SIG-M5 (cell line): ENCODE measurements around the gene PTTG1IP.
"Not testable (repeated sequence)": the region's sequence is repeated elsewhere in the genome, so short reads cannot be mapped to it uniquely, and the experiment has no call there.

Source experiments
- DNase-seq: peaks from one replicate; lab custom pipeline; 2025; lab: John Stamatoyannopoulos, UW

Gene PTTG1IP, protein sequence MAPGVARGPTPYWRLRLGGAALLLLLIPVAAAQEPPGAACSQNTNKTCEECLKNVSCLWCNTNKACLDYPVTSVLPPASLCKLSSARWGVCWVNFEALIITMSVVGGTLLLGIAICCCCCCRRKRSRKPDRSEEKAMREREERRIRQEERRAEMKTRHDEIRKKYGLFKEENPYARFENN

DNA sequence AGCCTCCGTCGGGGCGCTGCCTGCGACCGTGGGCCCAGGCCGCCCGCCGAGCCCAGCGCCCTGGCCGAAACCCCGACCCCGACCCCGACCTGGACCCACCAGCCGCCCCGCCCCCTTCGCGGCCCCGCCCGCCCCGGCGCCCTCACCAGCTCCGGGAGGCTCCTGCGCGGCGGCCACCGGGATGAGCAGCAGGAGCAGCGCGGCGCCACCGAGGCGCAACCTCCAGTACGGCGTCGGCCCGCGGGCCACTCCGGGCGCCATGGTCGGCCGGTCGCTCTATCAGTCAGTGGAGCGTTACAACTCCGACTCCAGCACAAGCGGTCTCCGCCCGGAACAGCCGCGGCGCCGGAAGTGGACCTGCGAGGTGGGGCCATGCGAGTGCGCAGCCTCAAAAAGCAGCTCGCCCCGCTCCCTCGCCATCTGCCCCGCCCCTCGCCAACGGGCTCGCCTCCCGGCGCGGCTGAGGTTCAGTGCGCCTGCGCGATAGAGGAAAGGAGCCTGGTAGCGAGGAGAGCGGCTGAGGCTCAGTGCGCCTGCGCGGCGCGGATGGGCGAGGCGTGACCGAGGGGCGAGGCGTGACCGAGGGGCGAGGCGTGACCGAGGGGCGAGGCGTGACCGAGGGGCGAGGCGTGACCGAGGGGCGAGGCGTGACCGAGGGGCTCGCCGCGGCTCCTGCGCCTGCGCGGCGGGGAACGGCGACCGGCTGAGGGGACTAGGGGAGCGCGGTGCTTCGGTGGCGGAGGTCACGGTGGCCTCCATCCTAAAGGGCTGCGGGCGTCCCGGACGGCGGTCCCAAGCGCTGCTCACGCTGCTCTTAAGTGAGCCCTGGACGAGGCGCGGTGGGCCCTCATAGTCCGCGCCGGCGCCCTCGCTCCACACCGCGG is at the start of gene PTTG1IP:
TSS of gene PTTG1IP (minus strand) at position 335 of the 884 bp plus-strand sequence. CDS start at position 261, 74 bp downstream.
- peak; percentile 70 for DNase-seq

DNA sequence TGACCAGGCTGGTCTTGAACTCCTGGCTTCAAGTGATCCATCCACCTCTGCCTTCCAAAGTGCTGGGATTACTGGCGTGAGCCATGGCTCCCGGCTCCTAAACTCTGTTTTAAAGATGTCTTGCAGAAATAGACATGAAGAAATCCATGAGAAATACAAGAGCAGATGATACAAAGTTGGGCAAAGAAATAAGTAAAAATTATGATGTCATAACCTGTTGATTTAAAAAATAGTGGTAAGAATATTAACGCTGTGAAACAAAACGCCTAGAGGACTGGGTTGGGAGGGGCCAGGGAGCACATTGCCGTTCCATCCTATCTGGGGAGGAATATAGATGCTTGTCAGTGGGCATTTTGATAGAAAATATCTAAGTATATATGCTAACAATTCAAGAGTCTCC is 48.4 kb upstream of the PTTG1IP start:
- DNase-seq, result no peak

DNA sequence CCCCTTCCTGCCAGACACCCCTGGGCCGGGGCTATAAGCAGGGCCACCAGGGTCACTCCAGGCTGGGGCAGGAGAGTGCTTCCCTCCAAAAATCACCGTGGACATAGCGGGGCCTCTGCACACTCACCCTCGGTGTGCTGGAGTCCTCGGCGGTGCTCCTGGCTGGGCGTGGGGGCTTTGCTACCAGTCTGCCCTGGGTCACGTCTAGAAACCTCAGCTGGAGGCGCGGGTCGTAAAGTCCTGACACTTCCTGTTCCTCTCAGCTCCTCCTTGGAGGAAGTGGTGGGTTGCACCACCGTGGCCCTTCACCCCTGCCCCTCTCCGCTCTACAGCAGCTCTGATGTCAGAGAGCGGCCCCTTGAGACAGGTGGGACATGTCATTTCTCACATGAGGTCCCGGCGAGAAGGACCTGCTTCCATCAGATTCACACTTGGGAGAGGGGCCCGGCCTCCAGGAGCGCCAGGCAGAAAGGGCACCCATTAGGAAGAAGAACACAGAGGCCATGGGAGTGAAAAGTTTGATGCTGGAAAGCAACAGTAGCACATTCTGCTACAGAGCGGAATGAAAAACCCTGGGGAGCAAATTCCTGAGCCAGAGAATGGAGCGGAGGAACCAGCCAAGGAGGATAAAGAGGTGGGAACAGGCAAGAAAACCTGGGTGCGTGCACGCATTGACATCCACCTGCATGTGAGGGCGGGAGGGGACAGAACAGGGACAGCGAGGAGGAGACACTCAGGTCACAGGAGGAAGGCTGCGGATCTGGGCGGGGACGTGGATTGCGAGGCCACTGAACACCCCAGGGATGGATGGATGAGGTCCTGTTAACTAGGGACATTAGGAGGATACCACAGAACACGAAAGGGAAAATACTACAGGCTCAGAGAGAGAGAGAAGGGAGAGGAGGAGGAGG is 47.5 kb upstream of the PTTG1IP start, which contains the start of gene ITGB2:
TSS of gene ITGB2 (minus strand) at position 206 of the 911 bp plus-strand sequence. CDS start 10,117 bp downstream, outside the sequence.
- peak; percentile 90 for DNase-seq

DNA sequence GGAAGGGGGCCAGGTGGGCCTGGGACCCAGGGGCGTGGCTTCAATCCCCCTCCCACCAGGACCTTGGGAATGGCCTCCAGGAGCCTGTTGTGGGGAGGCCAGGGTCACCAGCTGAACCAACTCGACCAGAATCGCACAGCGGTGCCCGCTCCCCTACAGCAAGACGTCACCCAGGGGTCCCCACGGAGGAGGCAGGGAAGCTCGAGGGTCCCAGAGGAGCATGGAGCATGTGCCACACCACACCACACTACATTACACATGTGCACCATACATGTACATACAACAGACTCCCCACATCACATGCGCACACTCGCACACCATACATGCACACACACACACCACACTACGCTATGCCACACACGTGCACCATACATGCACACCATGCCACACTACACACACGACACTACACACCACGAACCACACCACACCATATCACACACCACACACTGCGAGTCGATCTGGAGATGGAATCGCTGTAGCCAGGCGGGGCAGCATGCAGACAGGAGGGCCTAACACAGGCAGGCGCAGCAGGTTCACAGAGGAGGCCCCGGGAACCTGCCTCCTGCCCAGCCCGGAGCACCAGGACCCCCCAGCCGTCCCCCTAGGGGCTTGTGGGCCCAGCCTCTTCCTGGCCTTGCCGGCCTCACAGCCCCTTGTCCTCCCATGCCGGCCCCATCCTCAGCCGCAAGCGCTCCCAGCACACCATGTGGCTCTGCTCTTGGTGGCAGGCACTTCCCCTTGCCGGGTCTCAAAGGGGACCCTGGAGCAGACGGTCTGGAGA is 46.6 kb upstream of the PTTG1IP start:
- DNase-seq, result no peak

DNA sequence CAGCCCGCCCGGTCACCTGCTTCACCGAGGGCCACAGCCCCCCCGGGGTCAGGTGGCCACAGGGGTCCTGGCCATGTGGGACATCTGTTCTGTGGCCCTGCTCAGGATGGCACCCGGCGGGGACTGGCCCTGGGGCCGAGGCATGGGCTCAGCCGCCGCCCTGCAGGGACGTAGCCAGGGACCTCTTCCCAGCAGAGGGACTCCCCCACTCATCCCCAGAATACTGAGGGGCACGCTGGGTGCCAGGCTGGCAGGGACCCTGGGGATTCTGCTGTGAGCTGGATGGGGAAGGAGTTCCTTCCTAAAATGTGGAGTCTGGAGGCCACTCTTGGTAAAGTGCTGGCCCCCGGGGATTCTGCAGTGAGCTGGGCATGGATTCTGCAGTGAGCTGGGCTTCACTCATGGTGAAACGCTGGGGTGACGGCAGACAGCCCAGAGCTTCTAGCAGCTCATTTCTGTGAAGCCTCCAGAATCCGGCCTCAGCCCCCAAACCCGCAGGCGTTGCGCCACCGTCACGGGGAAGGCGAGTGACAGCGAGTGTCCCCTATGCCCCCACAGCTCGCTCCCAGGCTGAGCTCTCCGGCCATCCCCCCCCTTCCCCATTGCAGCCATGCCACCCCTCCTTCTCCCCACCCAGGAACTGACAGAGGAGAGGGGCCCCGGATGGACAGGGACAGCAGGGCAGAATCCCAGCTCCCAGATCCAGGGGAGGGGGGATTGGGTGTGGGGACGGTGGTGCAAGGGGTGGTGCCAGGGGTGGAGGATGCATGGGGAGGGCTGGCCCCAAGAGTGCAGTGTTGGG is 45.8 kb upstream of the PTTG1IP start:
- no peak for DNase-seq

DNA sequence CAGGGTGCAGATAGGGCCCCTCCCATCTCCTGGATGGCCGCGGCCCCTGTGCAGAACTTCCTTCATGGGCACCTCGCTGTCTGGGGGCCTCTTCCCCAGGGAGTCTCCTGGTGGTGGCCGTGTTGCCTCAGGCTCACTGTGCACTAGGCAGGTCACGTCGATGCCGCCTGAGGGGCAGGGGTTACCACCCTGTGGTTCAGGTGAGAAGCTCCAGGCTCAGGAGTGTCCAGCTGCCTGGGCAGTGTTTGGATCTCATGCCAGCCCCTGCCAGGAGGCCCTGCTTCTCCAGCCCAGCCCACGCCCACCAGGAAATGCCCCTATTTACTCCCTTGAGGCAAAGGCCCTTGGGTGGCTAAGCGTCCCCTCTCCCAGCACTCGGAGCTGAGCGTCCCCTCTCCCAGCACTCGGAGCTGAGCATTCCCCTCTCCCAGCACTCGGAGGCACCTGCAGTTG is 45.1 kb upstream of the PTTG1IP start:
- DNase-seq, result no peak

DNA sequence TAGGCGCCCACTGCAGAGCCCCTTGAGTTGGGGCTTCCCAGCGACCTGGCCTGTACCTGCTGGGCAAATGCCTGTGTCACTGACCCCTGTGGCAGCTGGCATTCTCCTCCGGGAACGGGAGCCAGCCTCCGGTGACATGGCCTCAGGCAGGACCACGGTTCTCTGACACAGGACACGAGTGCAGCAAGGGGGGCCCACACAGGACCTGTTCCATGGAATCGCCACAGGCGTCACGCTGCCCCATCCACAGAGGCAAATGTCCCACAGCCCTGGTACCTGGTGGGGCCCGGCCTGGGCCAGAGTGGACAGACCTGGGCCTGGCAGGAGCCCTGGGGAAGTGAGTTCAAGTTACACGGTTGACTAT is 44.6 kb upstream of the PTTG1IP start:
- DNase-seq, result no peak

DNA sequence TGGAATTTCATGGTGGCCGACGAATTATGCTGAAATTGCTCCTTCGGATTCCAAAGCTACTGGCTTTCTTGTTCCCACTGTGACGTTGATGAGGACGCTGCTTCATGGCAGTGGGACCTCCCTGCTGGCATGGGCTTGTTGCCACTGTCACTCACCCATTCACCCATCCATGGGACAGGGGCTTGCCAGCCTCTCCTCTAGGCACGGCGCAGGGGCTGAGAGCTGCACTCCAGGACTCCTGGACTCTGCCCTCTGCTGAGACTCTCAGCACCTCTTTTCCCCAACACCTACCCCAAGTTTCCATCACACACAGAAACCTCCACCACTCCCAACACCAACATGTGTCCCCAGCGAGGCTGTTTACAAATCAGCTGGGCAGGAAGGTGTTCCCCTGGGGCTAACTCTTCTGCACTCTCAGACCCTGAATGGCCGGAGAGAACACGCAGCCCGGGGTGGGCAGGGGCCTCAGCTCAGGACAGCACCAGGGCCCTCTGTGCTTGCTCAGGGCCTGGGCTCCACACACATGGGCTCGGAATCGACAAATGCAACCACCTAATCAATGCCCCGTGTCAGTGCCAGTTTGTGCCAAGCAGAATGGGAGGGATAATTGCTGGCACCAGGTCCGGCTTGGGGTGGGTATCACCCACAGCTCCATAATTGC is 44.1 kb upstream of the PTTG1IP start:
- no peak for DNase-seq

DNA sequence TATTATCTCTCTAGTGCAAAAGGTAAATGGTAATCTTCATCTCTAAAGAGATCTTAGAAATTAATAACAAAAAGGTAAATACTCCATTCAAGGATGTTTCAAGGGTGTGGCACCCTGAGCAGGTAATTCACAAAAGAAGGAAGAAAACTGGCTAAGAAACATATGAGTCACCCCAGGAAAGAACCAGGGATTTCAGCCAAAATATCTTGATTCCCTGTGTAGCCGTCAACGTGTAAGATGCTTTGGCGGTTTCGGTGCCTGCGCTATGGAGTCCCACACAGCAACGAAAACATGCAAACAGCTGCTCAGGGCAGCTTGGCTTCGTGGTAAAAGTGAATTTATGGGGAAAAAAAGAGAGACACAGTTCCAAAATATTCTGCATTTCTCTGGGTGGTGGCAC is 43.5 kb upstream of the PTTG1IP start:
- DNase-seq, result no peak

DNA sequence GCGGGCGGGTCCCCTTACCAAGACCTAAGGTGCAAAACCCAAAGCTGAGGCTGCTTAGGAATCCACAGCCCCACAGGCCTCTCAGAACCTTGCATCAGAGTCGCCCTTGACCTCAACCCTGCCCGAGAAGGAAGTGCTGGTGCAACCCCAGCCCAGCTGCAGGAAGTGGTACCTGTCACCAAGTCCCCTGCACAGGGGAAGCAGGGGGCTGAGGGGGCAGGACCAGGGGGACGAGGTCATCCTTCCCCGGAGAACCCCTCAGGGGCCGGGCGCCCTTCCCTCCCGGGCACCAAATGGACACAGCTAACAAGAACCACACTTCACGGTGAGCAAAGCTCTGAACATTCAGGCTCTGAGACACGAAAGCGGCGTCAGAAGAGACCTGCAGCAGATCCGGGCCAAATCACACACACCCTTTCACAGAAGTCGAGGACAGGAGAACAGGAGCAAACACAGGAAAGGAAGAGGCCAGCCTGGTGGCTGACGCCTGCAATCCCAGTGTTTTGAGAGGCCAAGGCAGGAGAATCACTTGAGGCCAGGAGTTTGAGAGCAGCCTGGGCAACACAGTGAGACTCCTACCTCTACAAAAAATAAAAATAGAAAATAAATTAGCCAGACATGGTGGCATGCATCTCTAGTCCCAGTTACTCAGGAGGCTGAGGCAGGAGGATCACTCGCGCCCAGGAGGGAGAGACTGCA is 40.8 kb upstream of the PTTG1IP start:
- DNase-seq, result no peak

DNA sequence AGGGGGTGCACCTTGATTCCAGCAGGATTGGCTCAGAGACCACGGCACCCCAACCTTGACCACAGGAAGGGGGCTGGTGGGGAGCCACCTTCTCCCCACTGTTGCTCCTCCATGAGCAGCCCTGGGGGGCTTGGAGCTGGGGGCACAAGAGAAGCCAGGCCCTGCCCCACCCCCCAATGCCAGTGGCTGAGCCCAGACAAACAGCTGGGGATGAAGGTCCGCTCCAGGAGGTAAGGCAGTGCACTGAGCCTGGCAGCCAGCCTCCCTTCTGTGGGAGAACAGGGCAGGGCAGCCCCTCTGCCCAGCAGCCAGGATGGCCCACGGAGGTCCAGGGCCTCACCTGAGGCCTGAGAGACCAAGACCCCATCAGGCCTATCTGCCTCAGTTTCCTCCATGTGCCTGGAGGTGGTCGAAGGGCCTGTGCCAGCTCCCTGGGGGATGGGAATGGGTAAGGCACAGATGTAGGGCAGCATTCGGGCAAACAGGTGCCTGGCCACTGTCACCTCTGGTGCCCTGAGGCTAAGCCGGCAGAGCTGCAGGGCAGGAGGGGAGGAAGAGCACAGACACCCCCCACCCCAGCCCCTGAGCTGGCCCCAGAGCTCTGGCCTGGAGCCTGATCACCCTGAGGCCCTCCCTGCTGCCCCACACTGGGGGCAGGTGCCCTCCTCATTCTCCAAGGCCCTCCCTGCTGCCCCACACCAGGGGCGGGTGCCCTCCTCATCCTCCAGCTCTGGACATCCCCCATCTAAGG is 40.1 kb upstream of the PTTG1IP start:
- no peak for DNase-seq

DNA sequence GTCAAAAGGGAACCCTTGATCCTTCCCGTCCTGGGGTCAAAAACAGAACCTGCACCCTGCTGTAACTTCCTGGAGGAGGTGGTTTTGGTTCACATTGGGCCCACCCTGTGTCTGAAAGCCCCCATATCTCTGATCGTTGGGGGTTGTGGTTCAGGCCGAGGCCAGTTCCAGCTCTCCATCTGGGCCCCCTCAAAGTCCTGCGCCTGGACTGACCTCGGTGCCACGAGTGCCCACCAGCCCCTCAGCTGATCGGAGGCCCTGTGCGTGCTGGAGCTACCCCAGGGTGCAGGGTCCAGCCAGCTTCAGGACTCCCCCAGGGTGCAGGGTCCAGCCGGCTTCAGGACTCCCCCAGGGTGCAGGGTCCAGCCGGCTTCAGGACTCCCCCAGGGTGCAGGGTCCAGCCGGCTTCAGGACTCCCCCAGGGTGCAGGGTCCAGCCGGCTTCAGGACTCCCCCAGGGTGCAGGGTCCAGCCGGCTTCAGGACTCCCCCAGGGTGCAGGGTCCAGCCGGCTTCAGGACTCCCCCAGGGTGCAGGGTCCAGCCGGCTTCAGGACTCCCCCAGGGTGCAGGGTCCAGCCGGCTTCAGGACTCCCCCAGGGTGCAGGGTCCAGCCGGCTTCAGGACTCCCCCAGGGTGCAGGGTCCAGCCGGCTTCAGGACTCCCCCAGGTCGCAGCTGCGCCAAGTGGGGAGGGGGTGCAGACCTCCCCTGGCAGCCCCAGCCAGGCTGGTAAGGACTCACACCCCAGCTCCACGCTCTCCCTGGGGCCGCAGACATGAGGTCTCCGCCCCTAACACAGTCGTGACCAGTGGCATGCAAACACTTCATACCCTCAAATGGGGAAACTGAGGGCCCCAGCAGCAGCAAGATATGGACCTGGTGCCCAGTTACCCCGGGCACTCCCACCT is 39.3 kb upstream of the PTTG1IP start:
- not testable (repeated sequence) for DNase-seq

DNA sequence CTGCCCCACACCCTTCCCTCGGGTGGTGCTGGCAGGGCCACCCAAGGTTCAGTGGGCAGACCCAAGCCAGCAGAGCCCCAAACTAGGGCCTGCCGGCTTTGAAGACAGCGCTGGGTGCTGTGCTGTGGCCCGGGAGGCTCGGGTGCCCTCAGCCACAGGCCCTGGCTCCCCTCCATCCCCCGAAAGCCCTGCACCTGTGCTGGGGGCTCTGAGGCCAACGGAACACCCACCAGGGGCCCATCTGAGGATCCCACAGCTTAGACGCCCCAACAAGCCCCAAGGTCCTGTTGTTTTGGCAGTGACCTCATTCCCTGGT is 38.6 kb upstream of the PTTG1IP start:
- DNase-seq, result no peak

DNA sequence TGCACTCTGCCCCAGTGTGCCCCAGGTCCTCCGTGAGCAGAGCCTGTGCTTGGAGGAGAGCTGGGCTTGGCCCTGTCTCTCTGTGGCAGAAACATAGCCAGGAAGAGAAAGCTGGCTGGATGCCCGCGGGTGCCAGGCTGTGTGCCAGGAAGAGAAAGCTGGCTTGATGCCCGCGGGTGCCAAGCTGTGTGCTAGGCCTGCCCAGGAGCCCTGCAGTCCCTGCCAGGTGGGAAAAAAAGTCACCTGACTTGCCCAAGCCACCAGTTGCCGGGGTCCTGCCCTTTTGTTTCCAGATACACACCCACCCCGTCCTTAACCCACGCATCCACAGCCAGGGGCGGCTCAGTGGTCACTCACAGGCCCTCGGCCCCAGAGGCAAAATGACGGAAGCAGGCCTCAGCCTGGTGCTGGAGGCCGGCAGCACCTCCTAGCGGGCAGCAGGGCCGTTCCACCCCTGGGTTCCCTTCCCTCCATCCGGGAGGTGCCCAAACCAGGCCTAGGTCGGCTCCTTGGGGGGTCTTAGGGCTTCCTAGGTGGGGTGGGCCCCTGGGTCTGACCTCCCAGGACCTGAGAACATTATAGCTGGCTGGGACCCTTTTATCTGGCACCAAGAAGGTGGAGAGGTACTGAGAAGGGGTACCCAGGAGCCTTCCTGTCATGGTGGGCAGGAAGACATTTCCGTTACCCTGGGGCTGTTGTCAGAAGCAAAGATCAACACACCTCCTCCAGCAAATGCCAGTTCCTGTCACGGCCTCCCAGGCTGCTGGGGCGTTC is 38.1 kb upstream of the PTTG1IP start:
- DNase-seq, result no peak

DNA sequence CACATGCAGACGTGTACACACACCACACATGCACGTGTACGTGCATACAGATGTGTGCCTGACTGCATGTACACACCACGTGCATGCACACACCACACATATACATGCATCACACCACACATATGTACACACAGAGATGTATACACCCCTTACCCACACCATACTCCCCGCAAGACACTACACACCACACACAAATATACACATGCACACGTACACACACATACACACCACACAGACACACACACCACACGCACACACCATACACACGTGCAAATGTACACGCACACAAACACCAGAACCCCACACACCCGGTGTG is 37.5 kb upstream of the PTTG1IP start:
- DNase-seq, result no peak

DNA sequence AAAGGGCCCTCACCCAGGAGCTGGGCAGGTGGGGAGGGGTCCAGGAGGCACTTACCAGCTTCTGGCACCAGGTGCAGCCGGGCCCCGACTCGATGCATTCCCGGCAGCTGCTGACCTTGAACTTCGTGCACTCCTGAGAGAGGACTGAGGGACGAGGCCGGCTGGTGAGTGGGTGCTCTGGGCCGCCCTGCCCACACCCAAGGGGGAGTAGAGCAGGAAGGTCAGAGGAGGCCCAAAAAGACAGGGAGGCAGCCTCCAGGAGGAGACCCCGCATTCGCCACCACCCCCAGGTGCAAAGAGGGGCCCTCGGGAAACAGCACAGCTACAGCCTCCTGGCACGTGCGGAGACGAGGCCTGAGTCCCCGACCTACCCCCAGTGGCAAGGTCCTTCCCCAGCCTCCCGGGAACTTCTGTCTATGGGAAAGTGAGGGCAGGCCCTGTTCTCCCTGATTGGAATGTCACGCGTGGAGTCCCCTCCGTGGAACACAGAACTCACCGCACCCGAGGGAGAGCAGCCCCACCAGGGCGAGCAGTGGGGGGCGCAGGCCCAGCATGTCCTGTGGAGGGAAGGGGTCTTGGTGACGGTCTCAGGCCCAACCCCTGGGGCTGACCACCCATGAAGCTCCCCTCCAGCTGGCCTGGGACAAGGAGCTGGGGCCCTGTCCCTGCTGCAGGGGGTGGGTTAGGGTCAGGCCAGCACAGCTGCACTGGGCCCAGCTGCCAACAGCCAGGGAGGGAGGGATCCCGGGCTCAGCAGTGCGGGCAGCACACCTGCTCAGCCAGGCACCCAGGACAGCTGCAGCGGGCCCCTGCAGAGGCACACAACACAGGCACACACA is 37.0 kb upstream of the PTTG1IP start:
- no peak for DNase-seq
